GM21381 (cell line): ENCODE results near the gene PLXNA2.
A peak's percentile ranks its signal among the peaks of the same experiment; 100 is the strongest.

Experiments
- ATAC-seq: cut with Tn5 transposase; IDR thresholded peaks from one replicate; pipeline ENCODE4 v1.9.1; 2021; ENCODE audit warnings: mild to moderate bottlenecking, moderate library complexity; ENCODE audit not compliant: unreplicated experiment

PLXNA2 gene

GRCh38 chr1:208242146-208242545 is 2.0 kb downstream of the PLXNA2 start:
- ATAC-seq = no peak

GRCh38 chr1:208241512-208241911 is 2.7 kb downstream of the PLXNA2 start:
- no peak for ATAC-seq

- ATAC-seq = no peak
Measured at GRCh38 chr1:208240662-208241355, 3.4 kb downstream of the PLXNA2 start.

- no peak for ATAC-seq
Measured at GRCh38 chr1:208239473-208240381, 4.5 kb downstream of the PLXNA2 start.

- ATAC-seq = no peak
Measured at GRCh38 chr1:208238710-208239472, 5.3 kb downstream of the PLXNA2 start.

GRCh38 chr1:208237241-208237640 is 6.9 kb downstream of the PLXNA2 start:
- no peak for ATAC-seq

GRCh38 chr1:208235982-208236761 is 8.0 kb downstream of the PLXNA2 start:
- peak; percentile 54 for ATAC-seq

GRCh38 chr1:208235356-208235981 is 8.7 kb downstream of the PLXNA2 start:
- ATAC-seq = no peak

- ATAC-seq = no peak
Measured at GRCh38 chr1:208234721-208235120, 9.5 kb downstream of the PLXNA2 start.

- ATAC-seq = no peak
Measured at GRCh38 chr1:208233978-208234377, 10.2 kb downstream of the PLXNA2 start.

- no peak for ATAC-seq
Measured at GRCh38 chr1:208233546-208233945, 10.6 kb downstream of the PLXNA2 start.

- no peak for ATAC-seq
Measured at GRCh38 chr1:208232662-208233038, 11.5 kb downstream of the PLXNA2 start.

GRCh38 chr1:208231881-208232661 is 12.1 kb downstream of the PLXNA2 start:
- no peak for ATAC-seq

GRCh38 chr1:208230668-208231529 is 13.3 kb downstream of the PLXNA2 start:
- no peak for ATAC-seq

- ATAC-seq = no peak
Measured at GRCh38 chr1:208228550-208228949, 15.6 kb downstream of the PLXNA2 start.

- no peak for ATAC-seq
Measured at GRCh38 chr1:208228026-208228425, 16.2 kb downstream of the PLXNA2 start.

- no peak for ATAC-seq
Measured at GRCh38 chr1:208227366-208227765, 16.8 kb downstream of the PLXNA2 start.
